Heart left ventricle (tissue), 16 donors: ENCODE measurements around the gene BICC1. TPM values are rescaled to one million over a fixed set of nuclear protein-coding genes. Genes with fewer than 3 reads are reported as not detected.
A peak's percentile ranks its signal among the peaks of the same experiment; 100 is the strongest.

Experiments used
- ATAC-seq, 4 donors: fragments of 200-7000 bp; cut with Tn5 transposase; one replicate each; pipeline ENCODE4 v1.9.1; 2020 to 2022; ENCODE audit warnings: moderate library complexity in 4 of 4, mild to moderate bottlenecking in 3 of 4, moderate number of reproducible peaks in 1 of 4
- DNase-seq, 5 donors: peaks; one replicate each; pipeline ENCODE4 v3.0.0-alpha.2; 2020
- H3K27ac ChIP-seq, 12 donors: fragments of 200-600 bp; sonication (generic) in 4 of 12; one replicate each; pipeline versions ENCODE4 v1.5.0 to v1.8.0; 2016 to 2022; ENCODE audit warnings: mild to moderate bottlenecking in 2 of 12
- H3K27me3 ChIP-seq, 9 donors: fragments of 200-600 bp; sonication (generic) in 2 of 9; one replicate each; pipeline versions ENCODE4 v1.5.1 to v1.8.0; 2016 to 2022; ENCODE audit warnings: mild to moderate bottlenecking in 3 of 9
- H3K36me3 ChIP-seq, 9 donors: fragments of 200-600 bp; sonication (generic) in 2 of 9; one replicate each; pipeline versions ENCODE4 v1.5.0 to v1.8.0; 2018 to 2022; ENCODE audit warnings: mild to moderate bottlenecking in 2 of 9
- H3K4me1 ChIP-seq, 12 donors: fragments of 200-600 bp; sonication (generic) in 4 of 12; one replicate each; pipeline versions ENCODE4 v1.5.0 to v1.8.0; 2016 to 2022; ENCODE audit warnings: mild to moderate bottlenecking in 3 of 12
- H3K4me3 ChIP-seq, 12 donors: fragments of 200-600 bp; sonication (generic) in 4 of 12; one replicate each; pipeline versions ENCODE4 v1.5.0 to v1.8.0; 2017 to 2022; ENCODE audit warnings: mild to moderate bottlenecking in 9 of 12, moderate library complexity in 4 of 12
- H3K9me3 ChIP-seq, 12 donors: fragments of 200-600 bp; sonication (generic) in 4 of 12; one replicate each; pipeline versions ENCODE4 v1.5.0 to v1.8.0; 2016 to 2022; ENCODE audit warnings: mild to moderate bottlenecking in 1 of 12
- POLR2A ChIP-seq, 2 donors: fragments of 450-650 bp; IDR thresholded peaks; one replicate each; pipeline ENCODE4 v1.6.1; 2017; ENCODE audit warnings: antibody characterized with exemption in 2 of 2, mild to moderate bottlenecking in 2 of 2, moderate library complexity in 2 of 2
- WGBS, 4 donors: extraction: QIAGEN DNeasy Blood & Tissue Kit in 2 of 4; methylation state at CpG; one replicate each; pipeline versions ENCODE4 v1.1.5 to v1.1.7; 2013 to 2018; 5-methylcytosine and 5-hydroxymethylcytosine counted together
- intact Hi-C, 10 donors: fragments of 100-400 bp; cut with DNase I; formaldehyde crosslinking; loops; one replicate each; pipeline versions ENCODE4 v1.11.1 to v1.14.2; 2022
- polyA plus RNA-seq, 2 donors: library from polyadenylated mRNA; stranded (reverse); fragments of 200-250 nt; gene quantifications; one replicate each; pipeline ENCODE4 v1.2.3, GENCODE V29; 2013
- total RNA-seq, 9 donors: library from RNA; depleted of rRNA in 2 of 9; stranded (reverse); fragments of >200 nt in 2 of 9; fragmentation: NEBNext Ultra II Directional in 3 of 9; extraction: Animal tissue kit (Norgen Biotek cat#: 25700) in 3 of 9; gene quantifications; one replicate each; pipeline versions ENCODE4 v1.1.0 to v1.2.4, GENCODE V29; 2016 to 2023
- TF ChIP-seq, protein P1 (sequence below), 12 donors: fragments of 200-600 bp; sonication (generic) in 4 of 12; IDR thresholded peaks; one replicate each; pipeline versions ENCODE4 v1.5.0 to v1.8.0; 2018 to 2022; ENCODE audit warnings: antibody characterized with exemption in 12 of 12, mild to moderate bottlenecking in 5 of 12
- donor health status: ischemic (EF 13 %, LVEDD 7.1; RV severe dilation, severe dysfunction).
- donor health status: healthy with polysubstance abuse.
- donor health status: DM: no; HTN: yes; CAD: no.
- donor health status: DM: no; HTN: no; CAD: no.
- donor health status: ischemic (EF 25% LVEDD 6.9; RV normal size, moderate dysfunction).
- donor health status: ischemic (EF 25% LVEDD 5.7; RV mildly dilated, moderate dysfunction).
- donor health status: healthy.
- donor health status: DM: yes; HTN: yes; CAD: no.
- donor health status: ischemic (EF 35%, LVEDD 5.7; RV mildly dilated, moderate dysfunction).
- donor health status: nonischemic (EF 11% LVEDD 7.7; RV severe dilation, severe dysfunction).
- donor health status: DM: yes; HTN: yes; CAD: no.
- donor health status: PGD.
- donor health status: ischemic (EF 29% LVEDD 5.4; RV normal size, mild dysfunction).
- donor health status: nonischemic (EF 23%, LVEDD 6.1; RV moderate dilation, normal function).

The BICC1 gene
- total and polyA plus RNA-seq, 11 donors, result 1.6 to 18.7 (median 4.8) TPM

DNA sequence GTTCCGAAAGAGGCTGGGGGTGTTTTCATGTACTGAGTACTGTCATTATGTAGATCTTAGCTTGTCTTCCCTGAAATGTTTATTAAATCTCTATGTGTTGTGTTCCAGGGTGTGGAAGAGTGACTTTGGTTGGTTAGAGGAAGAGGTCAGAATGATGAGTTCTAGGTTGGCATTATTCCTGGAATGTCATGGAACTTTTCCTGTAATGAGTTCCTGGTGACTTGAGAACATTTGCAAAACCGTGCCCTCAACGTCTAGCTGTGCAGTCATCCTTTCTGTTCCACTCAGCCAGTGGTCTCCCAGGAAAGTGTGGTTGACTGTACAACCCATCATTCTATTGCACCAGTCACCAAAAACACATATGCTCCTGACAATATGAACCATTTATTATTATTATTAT is 129.6 kb downstream of the BICC1 start:
- no peak for DNase-seq
- Histone ChIP-seq H3K4me3 (no peak overlapping the region), H3K36me3 (no peaks in the 10 kb centered on the region), H3K27ac (no peak overlapping the region), H3K9me3 (no peaks in the 10 kb centered on the region), H3K27me3 (no peaks in the 10 kb centered on the region), H3K4me1 (peaks cover 0 to 40% (median 6%) of the 10 kb centered on the region in 12 donors)
- intact Hi-C loops, result loop anchor here in 4 of 10 donors (5.0 to 10.0 kb wide), 4 partner anchors 107 to 133 kb away; no protein-coding TSS in a partner anchor
- ATAC-seq, result no peak
- WGBS, 4 donors, result 58 to 72% (median 61%) methylated on average over 3 of the region's 3 CpGs
- TF ChIP-seq, protein P1, sequence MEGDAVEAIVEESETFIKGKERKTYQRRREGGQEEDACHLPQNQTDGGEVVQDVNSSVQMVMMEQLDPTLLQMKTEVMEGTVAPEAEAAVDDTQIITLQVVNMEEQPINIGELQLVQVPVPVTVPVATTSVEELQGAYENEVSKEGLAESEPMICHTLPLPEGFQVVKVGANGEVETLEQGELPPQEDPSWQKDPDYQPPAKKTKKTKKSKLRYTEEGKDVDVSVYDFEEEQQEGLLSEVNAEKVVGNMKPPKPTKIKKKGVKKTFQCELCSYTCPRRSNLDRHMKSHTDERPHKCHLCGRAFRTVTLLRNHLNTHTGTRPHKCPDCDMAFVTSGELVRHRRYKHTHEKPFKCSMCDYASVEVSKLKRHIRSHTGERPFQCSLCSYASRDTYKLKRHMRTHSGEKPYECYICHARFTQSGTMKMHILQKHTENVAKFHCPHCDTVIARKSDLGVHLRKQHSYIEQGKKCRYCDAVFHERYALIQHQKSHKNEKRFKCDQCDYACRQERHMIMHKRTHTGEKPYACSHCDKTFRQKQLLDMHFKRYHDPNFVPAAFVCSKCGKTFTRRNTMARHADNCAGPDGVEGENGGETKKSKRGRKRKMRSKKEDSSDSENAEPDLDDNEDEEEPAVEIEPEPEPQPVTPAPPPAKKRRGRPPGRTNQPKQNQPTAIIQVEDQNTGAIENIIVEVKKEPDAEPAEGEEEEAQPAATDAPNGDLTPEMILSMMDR (IDR thresholded peaks at IDR 0.05), result no peak
- no peak for TF ChIP-seq POLR2A (IDR thresholded peaks at IDR 0.05)

DNA sequence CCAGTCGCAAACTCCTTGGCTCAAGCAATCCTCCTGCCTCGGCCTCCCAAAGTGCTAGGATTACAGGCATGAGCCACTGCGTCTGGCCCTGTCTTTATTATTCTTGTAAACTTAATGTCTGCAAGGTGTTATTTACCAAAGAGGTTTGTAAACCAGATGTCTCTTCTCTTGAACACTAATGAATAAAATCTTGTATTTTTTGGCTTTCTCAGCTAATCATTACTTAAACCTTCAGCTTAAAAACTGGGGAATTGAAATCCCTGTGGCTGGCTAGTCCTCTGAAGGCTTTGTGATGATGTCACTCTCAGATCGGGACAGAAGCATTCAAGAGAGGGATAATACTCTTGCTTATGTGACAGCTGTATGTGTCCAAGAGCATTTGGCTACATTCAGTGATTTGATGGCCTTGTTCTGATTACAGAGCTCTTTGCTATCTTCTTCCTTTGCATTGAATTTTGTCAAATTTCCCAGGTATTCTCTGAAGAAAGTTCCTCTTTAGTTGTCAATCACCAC is 130.3 kb downstream of the BICC1 start:
- no peaks in the 10 kb centered on the region for H3K27me3 ChIP-seq
- no peak overlapping the region for H3K4me3 ChIP-seq
- 52 to 56% (median 55%) methylated on average over 4 of the region's 4 CpGs for WGBS, 4 donors
- no peak for DNase-seq
- peak in 1 of 4 donors; percentile 48 for ATAC-seq
- TF ChIP-seq POLR2A (IDR thresholded peaks at IDR 0.05), result no peak
- TF ChIP-seq, protein P1 (IDR thresholded peaks at IDR 0.05), result no peak
- peak overlapping the region in 1 of 12 donors; percentile 20 for H3K27ac ChIP-seq
- H3K4me1 ChIP-seq, result peaks cover 0 to 36% (median 5%) of the 10 kb centered on the region in 12 donors
- H3K36me3 ChIP-seq, result no peaks in the 10 kb centered on the region
- intact Hi-C loops, result loop anchor here in 4 of 10 donors (5.0 to 10.0 kb wide), 4 partner anchors 108 to 132 kb away; no protein-coding TSS in a partner anchor
- no peaks in the 10 kb centered on the region for H3K9me3 ChIP-seq

DNA sequence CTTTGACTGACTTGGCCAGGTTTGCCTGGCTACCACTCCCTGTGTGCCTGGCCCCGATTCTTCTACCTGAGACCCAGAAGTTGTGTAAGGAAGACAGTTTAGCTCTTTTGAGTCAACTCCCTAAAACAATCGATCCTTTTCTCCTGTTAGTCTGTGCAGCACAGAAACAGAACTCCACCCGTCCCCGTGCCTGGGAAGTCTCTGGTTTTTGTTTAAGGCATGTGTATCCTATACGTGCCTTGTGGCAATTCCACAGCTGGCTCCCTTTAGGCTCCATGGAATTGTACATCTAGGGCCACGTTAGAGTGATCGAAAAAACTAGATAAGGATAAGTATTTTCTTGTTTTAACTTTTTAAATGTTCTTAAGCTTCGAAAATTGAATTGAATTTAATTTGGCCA is 131.6 kb downstream of the BICC1 start:
- H3K27me3 ChIP-seq, result no peaks in the 10 kb centered on the region
- no peak for TF ChIP-seq POLR2A (IDR thresholded peaks at IDR 0.05)
- TF ChIP-seq, protein P1 (IDR thresholded peaks at IDR 0.05), result no peak
- H3K27ac ChIP-seq, result peak overlapping the region in 2 of 12 donors; percentile 2 to 20
- intact Hi-C loops, result loop anchor here in 4 of 10 donors (5.0 to 10.0 kb wide), 4 partner anchors 110 to 130 kb away; no protein-coding TSS in a partner anchor
- DNase-seq, result no peak
- ATAC-seq, result no peak
- H3K4me3 ChIP-seq, result no peak overlapping the region
- no peaks in the 10 kb centered on the region for H3K9me3 ChIP-seq
- no peaks in the 10 kb centered on the region for H3K36me3 ChIP-seq
- 71 to 78% (median 75%) methylated on average over 8 of the region's 8 CpGs for WGBS, 4 donors
- peaks cover 0 to 44% (median 5%) of the 10 kb centered on the region in 12 donors for H3K4me1 ChIP-seq

DNA sequence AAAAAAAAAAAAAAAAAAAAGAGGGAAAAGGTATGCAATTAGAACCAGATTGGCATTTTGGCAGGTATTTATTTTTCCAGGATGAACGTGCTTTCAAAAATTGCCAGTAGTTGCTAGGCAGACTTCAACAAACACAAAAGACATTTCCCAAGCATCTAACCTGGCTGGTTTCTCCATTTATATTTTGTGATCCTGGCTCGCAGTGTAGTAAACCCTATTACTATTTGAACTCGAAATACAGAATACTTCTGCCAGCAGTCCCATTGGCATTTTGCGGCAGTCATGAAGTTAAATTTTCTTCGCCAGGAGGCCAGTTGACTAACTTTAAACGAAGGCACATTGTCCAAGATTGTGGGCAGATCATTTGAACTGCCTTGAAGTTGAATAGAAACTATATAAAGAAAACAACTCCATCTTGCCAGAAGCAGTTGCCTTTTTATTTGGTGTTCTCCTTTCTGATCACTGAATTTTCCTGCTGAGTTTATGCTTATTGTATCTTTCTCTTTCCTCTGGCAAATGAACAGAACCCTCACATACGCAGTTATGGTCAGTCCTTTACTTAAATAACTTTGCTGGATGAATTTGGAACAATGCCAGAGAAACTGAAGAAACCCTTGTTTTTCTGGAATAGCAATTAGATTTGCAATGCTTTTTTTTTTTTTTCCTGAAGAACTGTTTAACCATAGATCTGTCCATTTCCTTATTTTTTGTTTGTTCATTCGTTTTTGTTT is 132.9 kb downstream of the BICC1 start:
- Histone ChIP-seq H3K4me3 (no peak overlapping the region), H3K9me3 (no peaks in the 10 kb centered on the region), H3K36me3 (no peaks in the 10 kb centered on the region), H3K27ac (peak overlapping the region in 3 of 12 donors; percentile 10 to 28 (median 15)), H3K4me1 (peaks cover 0 to 50% (median 5%) of the 10 kb centered on the region in 12 donors), H3K27me3 (no peaks in the 10 kb centered on the region)
- intact Hi-C loops, result loop anchor here in 3 of 10 donors (10.0 kb wide), 3 partner anchors 111 to 129 kb away; no protein-coding TSS in a partner anchor
- 63 to 69% (median 67%) methylated on average over 8 of the region's 8 CpGs for WGBS, 4 donors
- TF ChIP-seq, protein P1 (IDR thresholded peaks at IDR 0.05), result no peak
- no peak for TF ChIP-seq POLR2A (IDR thresholded peaks at IDR 0.05)
- no peak for DNase-seq
- no peak for ATAC-seq
